MG63 (cell line): Measurements from ENCODE around the gene ANKMY1. TPM values are rescaled to one million over a fixed set of nuclear protein-coding genes. Genes with fewer than 3 reads are reported as not detected.

Experiments used
- DNase-seq: peaks from one replicate; pipeline ENCODE4 v3.0.0-alpha.2; 2020
- H3K27me3 ChIP-seq: fragments of 250-450 bp; sonication (Bioruptor Pico); 2 replicates; pipeline ENCODE4 v1.5.1; 2020; ENCODE audit warnings: mild to moderate bottlenecking, moderate library complexity
- H3K36me3 ChIP-seq: fragments of 250-450 bp; sonication (Bioruptor Pico); 2 replicates; pipeline ENCODE4 v1.5.1; 2020; ENCODE audit warnings: mild to moderate bottlenecking, moderate library complexity
- H3K4me3 ChIP-seq: fragments of 250-450 bp; sonication (Bioruptor Pico); 2 replicates; pipeline ENCODE4 v1.5.1; 2020; ENCODE audit warnings: mild to moderate bottlenecking, moderate library complexity
- H3K9me3 ChIP-seq: fragments of 250-450 bp; sonication (Bioruptor Pico); 2 replicates; pipeline ENCODE4 v1.5.1; 2020; ENCODE audit warnings: mild to moderate bottlenecking, moderate library complexity
- total RNA-seq: library from RNA; depleted of rRNA; stranded (reverse); fragments of >200 nt; shearing (Covaris generic); gene quantifications from 2 replicates; pipeline ENCODE4 v1.2.3, GENCODE V29; 2014; ENCODE audit warnings: low replicate concordance

ANKMY1 gene
- total RNA-seq, 1 experiment from 2014 or later = 10.2 TPM

DNA sequence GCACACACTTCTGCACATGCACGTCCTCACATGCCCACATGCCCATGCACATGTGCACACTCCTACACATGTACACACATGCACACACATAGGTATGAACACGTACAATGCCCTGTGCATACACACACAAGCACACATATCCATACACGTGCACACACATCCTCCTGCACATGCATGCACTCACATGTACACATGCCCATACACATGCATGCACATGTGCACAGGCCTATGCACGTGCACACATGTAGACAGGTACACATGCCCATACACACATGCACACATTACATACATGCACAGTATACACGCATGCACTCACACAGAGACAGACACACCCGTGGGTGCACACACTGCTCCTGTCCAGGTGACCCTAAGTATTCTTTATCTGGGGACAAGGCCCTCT, 88.0 kb downstream of the ANKMY1 start:
- Histone ChIP-seq H3K36me3 (0 out of 2 replicates have a peak, but pooled peaks cover 4% of the 10 kb centered on the region), H3K4me3 (no peak overlapping the region), H3K9me3 (no peaks in the 10 kb centered on the region), H3K27me3 (no peaks in the 10 kb centered on the region)
- no peak for DNase-seq

DNA sequence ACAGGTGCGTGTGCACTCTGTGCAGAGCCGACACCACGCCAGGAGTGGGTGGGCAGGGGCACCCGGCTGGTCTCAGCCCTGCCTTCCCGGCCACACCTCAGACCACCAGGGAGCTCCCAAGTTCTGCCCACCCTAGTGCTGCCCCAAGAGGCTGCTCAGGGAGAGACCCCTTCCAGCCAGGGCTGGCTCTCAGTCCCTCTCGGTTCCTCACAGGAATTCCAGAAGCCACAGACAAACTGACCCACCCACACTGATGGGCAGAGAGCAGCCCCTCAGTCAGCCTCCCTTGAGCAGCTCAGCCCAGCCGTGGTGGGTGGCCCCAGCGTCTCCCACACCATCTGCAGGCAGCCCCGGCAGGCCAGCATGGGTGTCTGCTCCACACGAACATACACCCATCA, 88.5 kb downstream of the ANKMY1 start:
- Histone ChIP-seq H3K27me3 (no peaks in the 10 kb centered on the region), H3K9me3 (no peaks in the 10 kb centered on the region), H3K4me3 (no peak overlapping the region), H3K36me3 (0 out of 2 replicates have a peak, but pooled peaks cover 4% of the 10 kb centered on the region)
- no peak for DNase-seq

DNA sequence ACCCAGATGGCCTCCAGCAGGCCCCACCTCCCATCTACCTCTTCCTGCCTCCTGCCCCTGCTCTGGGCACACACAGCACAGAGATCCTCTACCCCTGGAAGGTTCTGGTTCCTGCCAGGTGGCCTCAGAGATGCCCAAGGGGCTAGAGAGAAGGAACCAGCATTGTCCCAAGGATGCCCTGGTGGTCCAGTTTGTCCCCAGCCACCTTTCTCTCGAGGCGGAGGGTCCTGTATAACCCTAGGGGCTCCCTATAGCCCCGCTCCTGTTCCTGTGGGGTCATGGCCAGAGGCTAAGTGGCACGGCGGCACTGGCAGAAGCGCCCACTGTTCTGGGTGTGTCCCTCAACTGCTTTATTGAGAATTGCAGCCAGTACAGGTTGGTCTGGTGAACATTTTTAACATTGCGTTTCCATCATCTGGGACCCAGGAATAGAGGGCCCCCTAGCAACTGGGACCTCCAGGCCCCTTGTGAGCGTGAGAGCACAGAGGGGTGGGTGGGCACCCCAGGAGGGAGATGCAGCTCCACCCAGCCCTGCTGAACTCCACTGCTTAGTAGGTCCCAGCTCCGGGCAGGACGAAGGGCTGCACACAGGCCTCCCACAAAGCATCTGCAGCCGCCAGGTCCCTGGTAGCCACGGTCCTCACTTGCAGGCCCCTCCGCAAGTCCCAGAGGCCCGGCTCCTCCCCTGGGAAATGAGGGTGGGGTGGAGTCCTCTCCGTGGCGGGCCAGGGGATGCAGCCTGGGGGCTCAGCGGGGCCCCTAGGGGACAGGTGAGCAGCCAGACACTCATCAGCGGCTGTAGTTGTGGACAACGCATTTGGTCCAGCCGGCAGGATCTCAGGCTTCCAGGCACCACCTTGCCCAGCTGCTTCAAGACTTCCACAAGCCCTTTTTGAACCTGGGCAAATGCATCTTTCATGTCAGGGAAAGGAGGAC, 89.2 kb downstream of the ANKMY1 start:
- Histone ChIP-seq H3K36me3 (peaks cover 10% of the 10 kb centered on the region), H3K4me3 (no peak overlapping the region), H3K9me3 (no peaks in the 10 kb centered on the region), H3K27me3 (no peaks in the 10 kb centered on the region)
- DNase-seq = no peak

DNA sequence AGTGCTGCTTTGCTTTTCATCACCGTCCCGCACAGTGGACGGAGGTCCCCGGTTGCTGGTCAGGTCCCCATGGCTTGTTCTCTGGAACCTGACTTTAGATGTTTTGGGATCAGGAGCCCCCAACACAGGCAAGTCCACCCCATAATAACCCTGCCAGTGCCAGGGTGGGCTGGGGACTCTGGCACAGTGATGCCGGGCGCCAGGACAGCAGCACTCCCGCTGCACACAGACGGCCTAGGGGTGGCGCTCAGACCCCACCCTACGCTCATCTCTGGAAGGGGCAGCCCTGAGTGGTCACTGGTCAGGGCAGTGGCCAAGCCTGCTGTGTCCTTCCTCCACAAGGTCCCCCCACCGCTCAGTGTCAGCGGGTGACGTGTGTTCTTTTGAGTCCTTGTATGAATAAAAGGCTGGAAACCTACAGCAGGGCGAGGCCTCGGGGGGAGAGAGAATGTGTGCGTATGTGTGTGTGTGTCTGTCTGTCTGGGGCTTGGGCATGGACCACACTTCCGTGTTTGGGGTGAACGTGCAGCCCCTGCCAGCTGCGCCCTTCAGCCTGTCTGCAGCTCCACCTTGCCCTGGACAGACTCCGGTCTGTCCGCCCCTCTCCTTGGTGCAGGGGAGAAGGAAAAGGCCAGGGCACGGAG, 90.0 kb downstream of the ANKMY1 start:
- H3K4me3 ChIP-seq = no peak overlapping the region
- no peaks in the 10 kb centered on the region for H3K27me3 ChIP-seq
- no peaks in the 10 kb centered on the region for H3K9me3 ChIP-seq
- H3K36me3 ChIP-seq = peaks cover 12% of the 10 kb centered on the region
- no peak for DNase-seq

DNA sequence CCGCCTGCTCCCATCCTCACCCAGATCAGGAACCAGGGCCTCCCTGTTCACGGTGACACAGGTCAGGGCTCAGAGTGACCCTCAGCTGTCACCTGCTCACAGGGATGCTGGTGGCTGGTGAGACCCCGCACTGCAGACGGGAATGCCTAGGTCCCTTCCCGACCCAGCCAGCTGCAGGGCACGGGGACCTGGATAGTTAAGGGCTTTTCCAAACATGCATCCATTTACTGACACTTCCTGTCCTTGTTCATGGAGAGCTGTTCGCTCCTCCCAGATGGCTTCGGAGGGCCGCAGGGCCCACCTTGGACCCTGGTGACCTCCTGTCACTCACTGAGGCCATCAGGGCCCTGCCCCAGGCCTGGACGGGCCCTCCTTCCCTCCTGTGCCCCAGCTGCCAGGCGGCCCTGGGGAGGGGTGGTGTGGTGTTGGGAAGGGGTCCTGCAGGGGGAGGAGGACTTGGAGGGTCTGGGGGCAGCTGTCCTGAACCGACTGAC, 90.6 kb downstream of the ANKMY1 start:
- Histone ChIP-seq H3K9me3 (no peaks in the 10 kb centered on the region), H3K4me3 (no peak overlapping the region), H3K36me3 (peaks cover 12% of the 10 kb centered on the region), H3K27me3 (no peaks in the 10 kb centered on the region)
- DNase-seq = no peak

DNA sequence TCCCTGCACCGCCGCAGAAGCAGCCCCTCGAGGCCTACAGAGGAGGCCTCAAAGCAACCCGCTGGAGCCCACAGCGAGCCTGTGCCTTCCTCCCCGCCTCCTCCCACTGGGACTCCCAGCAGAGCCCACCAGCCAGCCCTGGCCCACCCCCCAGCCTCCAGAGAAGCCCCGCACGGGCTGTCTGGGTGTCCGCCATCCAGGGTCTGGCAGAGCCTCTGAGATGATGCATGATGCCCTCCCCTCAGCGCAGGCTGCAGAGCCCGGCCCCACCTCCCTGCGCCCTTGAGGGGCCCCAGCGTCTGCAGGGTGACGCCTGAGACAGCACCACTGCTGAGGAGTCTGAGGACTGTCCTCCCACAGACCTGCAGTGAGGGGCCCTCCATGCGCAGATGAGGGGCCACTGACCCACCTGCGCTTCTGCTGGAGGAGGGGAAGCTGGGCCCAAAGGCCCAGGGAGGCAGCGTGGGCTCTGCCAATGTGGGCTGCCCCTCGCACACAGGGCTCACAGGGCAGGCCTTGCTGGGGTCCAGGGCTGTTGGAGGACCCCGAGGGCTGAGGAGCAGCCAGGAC, 91.1 kb downstream of the ANKMY1 start:
- Histone ChIP-seq H3K27me3 (no peaks in the 10 kb centered on the region), H3K36me3 (peaks cover 12% of the 10 kb centered on the region), H3K4me3 (no peak overlapping the region), H3K9me3 (no peaks in the 10 kb centered on the region)
- no peak for DNase-seq

DNA sequence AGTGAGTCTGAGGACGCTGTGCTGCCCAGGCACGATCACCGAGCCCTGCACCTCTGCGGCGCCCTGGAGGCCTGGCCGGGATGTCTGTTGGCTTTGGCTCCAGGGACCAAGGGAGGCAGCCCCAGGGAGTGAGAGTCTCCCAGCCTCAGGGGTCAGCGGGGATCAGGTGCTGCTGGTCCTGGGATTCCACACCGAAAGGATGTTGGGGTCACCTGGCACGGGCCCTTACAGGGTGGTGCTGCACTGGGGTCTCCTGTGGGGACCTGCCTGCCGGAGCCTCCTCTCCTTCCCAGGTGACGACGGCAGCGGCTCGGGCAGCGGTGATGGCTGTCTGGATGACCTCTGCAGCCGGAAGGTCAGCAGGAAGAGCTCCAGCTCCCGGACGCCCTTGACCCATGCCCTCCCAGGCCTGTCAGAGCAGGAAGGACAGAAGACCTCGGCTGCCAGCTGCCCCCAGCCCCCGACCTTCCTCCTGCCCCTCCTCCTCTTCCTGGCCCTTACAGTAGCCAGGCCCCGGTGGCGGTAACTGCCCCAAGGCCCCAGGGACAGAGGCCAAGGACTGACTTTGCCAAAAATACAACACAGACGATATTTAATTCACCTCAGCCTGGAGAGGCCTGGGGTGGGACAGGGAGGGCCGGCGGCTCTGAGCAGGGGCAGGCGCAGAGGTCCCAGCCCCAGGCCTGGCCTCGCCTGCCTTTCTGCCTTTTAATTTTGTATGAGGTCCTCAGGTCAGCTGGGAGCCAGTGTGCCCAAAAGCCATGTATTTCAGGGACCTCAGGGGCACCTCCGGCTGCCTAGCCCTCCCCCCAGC, 91.8 kb downstream of the ANKMY1 start:
- no peaks in the 10 kb centered on the region for H3K9me3 ChIP-seq
- no peaks in the 10 kb centered on the region for H3K27me3 ChIP-seq
- no peak overlapping the region for H3K4me3 ChIP-seq
- H3K36me3 ChIP-seq = peaks cover 12% of the 10 kb centered on the region
- DNase-seq = no peak

DNA sequence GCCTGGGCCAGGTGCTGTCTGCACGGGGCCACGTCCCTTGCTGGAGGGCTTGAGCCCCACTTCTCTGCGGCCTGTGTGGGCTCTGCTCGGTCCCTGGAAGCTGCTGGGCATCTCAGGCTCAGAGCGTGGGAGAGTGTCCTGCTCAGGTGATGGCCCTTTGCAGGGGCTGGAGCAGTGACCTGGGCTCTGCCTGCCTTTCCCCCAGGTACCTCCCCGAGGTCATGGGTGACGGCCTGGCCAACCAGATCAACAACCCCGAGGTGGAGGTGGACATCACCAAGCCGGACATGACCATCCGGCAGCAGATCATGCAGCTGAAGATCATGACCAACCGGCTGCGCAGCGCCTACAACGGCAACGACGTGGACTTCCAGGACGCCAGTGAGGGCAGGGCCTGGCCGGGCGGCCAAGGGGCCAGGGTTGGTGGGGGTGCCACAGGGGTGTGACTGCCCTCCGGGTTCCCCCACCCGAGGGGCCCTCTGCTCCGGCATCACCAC, 92.5 kb downstream of the ANKMY1 start:
- H3K36me3 ChIP-seq = peaks cover 12% of the 10 kb centered on the region
- no peak for DNase-seq
- no peaks in the 10 kb centered on the region for H3K9me3 ChIP-seq
- H3K27me3 ChIP-seq = no peaks in the 10 kb centered on the region
- H3K4me3 ChIP-seq = no peak overlapping the region

DNA sequence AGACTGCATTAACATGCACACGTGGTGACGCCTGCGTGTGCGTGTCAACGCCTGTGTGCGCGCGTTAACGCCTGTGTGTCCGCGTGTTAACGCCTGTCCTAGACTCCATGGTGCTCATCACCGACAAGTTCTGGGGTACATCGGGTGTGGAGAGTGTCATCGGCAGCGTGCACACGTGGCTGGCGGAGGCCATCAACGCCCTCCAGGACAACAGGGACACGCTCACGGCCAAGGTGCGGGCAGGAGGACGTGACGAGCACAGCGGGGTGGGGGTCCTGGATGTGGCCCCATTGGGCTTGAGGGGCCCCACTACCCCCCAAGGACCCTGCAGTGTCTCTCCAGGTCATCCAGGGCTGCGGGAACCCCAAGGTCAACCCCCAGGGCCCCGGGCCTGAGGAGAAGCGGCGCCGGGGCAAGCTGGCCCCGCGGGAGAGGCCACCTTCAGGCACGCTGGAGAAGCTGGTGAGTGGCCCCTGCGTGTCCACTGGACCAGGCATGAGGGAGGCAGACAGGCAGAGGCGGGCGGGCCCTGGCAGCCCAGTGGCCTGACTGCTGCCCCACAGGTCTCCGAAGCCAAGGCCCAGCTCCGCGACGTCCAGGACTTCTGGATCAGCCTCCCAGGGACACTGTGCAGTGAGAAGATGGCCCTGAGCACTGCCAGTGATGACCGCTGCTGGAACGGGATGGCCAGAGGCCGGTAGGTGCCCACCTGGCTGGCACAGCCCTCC, 93.1 kb downstream of the ANKMY1 start:
- H3K4me3 ChIP-seq = no peak overlapping the region
- no peaks in the 10 kb centered on the region for H3K9me3 ChIP-seq
- DNase-seq = no peak
- H3K36me3 ChIP-seq = peaks cover 8% of the 10 kb centered on the region
- no peaks in the 10 kb centered on the region for H3K27me3 ChIP-seq

DNA sequence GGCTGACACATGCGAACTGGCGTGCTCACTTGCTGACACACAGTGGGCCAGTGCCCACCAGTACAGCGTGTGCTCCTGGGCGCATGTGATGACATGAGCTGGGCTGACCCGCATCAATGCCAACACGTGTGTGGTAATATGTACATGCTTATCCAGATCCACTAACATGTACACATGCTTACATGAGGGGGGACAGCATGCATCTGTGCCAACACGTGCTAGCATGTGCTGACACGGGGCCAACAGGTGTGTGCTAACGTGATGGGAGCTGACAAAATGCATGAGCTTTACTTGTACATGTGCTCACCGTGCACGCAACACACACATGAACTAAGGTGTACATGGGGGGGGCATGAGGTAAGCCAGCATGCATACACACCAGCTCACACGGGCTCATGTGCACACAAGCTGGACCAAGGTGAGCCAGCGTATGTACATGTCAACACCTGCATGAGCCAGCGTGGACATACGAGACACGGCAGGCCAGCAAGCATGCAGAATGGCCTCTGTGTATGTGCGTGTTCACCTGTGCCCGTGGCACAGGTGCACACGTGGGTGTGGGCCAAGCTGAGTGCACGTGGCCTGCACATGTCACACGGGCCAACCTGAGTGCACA, 93.8 kb downstream of the ANKMY1 start:
- no peak overlapping the region for H3K4me3 ChIP-seq
- H3K9me3 ChIP-seq = no peaks in the 10 kb centered on the region
- H3K27me3 ChIP-seq = no peaks in the 10 kb centered on the region
- H3K36me3 ChIP-seq = peaks cover 8% of the 10 kb centered on the region
- DNase-seq = no peak

DNA sequence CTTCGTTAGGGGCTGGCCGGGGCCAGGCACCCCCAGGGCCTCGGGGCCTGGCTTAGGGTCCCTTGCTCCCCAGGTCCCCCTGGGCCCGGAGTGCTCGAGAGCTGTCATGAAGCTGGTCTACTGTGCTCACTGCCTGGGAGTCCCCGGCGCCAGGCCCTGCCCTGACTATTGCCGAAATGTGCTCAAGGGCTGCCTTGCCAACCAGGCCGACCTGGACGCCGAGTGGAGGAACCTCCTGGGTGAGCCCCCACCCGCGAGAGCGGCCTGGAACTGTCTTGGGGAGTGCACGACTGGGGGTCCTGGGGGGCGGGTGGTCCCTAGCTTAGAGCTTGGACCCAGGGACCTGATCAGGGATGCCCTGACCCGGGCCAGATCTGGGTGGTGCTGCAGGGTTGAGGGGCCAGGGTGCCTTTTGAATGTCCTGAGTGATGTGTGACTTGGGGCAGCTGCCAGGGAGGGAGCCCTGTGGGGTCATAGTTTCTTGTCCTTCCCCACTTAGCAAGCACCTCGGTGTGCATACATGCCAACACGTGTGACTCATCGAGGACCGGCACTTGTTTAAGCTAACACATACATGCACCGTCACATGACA, 94.4 kb downstream of the ANKMY1 start:
- peaks cover 8% of the 10 kb centered on the region for H3K36me3 ChIP-seq
- no peak overlapping the region for H3K4me3 ChIP-seq
- DNase-seq = no peak
- H3K27me3 ChIP-seq = no peaks in the 10 kb centered on the region
- H3K9me3 ChIP-seq = no peaks in the 10 kb centered on the region

DNA sequence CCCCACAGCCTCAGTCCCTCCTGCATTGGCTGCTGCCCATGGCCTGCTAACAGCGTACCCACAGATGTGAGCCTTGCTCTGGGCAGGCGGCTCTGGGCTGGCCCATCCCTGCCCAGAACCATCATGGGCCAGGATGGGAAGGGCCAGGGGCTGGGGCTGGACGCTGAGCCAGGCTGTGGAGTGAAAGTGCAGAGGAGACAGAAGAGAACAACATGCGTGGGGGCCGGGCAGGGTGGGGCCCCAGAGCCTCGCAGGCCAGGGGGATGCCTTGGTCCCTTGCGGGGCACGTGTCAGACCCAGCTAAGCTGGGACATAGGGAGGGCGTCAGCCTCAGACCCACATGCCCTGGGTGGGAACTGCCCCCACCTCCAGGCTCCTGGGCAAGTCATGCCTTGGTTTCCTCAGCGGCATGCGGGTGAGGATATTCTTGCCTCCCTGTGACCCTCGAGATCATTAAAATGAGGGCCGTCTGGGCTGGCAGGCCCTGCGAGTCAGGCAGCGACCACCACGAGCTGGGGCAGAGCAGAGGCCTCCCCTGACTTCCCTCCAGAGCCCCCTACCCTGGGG, 95.0 kb downstream of the ANKMY1 start:
- Histone ChIP-seq H3K36me3 (peaks cover 8% of the 10 kb centered on the region), H3K9me3 (no peaks in the 10 kb centered on the region), H3K27me3 (no peaks in the 10 kb centered on the region), H3K4me3 (no peak overlapping the region)
- DNase-seq = no peak

DNA sequence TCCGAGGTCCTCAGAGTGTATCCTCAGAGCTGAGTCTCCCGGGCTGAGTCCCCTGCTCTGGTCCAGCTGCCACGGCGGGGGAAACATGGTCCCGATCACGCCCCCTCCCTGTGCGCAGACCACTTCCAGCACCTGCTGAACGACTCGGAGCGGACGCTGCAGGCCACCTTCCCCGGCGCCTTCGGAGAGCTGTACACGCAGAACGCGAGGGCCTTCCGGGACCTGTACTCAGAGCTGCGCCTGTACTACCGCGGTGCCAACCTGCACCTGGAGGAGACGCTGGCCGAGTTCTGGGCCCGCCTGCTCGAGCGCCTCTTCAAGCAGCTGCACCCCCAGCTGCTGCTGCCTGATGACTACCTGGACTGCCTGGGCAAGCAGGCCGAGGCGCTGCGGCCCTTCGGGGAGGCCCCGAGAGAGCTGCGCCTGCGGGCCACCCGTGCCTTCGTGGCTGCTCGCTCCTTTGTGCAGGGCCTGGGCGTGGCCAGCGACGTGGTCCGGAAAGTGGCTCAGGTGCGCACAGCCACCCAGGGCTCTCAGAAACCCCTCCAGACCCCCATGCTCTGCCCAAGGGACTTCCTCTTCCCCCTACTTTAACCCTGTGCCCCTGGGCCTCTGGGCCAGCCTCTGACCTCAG, 95.6 kb downstream of the ANKMY1 start:
- Histone ChIP-seq H3K9me3 (no peaks in the 10 kb centered on the region), H3K36me3 (peaks cover 8% of the 10 kb centered on the region), H3K27me3 (no peaks in the 10 kb centered on the region), H3K4me3 (no peak overlapping the region)
- DNase-seq = no peak

DNA sequence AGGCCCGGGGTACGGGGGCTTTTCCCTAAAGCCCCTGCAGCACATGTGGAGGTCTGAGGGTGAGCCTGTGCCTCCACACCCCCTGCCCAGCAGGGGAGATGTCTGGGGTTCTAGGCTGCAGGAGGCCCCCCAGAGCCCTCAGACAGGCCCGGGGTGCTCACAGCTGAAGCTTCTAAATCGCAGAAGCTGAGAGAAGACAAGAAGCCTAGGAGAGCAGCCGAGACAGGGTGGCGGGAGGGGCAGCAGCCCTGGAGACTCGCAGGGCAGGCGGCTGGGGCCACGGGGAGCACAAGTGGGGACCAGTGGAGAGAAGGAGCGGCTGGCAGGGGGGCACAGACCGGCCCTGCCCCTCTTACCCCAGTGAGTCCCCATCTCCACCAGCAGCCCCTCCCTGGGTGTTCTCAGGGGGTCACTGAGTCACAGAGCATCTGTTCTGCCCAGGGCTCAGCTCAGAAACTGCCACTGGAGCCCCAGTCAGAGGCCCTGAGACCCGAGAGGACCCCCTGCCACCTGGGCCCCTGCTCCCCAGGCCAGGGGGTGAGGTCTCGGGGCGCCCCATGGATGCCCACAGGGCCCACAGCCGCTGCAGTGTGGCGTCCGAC, 96.2 kb downstream of the ANKMY1 start:
- no peaks in the 10 kb centered on the region for H3K27me3 ChIP-seq
- no peaks in the 10 kb centered on the region for H3K9me3 ChIP-seq
- H3K36me3 ChIP-seq = peaks cover 8% of the 10 kb centered on the region
- no peak overlapping the region for H3K4me3 ChIP-seq
- no peak for DNase-seq
